Measurements from ENCODE around the gene CBLL1.

The CBLL1 gene

DNA sequence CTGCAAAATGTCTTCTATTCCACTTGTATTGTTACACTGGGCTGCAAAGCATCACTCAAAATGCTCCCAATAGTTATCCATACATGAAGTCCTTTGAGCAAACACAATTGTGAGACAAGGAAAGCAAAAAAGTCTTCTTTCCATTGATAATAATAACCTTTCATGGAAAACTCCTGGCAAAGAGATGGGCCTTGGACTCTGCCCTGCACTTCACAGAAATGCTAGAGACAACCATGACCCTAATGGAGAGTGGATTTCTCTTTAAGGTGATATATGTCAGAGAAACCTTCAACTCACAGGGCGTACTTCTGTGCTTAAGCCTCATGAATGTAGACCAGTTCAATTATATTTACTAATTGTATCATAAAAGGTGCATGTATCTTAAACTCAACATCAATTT lies 39.7 kb downstream of the CBLL1 start:
- no peak overlapping the region for H3K4me3 ChIP-seq (ENCODE audit: control insufficient read depth, low read depth, low read length)
- no peak for DNase-seq (ENCODE audit: low read depth)
- TF ChIP-seq, protein P1, sequence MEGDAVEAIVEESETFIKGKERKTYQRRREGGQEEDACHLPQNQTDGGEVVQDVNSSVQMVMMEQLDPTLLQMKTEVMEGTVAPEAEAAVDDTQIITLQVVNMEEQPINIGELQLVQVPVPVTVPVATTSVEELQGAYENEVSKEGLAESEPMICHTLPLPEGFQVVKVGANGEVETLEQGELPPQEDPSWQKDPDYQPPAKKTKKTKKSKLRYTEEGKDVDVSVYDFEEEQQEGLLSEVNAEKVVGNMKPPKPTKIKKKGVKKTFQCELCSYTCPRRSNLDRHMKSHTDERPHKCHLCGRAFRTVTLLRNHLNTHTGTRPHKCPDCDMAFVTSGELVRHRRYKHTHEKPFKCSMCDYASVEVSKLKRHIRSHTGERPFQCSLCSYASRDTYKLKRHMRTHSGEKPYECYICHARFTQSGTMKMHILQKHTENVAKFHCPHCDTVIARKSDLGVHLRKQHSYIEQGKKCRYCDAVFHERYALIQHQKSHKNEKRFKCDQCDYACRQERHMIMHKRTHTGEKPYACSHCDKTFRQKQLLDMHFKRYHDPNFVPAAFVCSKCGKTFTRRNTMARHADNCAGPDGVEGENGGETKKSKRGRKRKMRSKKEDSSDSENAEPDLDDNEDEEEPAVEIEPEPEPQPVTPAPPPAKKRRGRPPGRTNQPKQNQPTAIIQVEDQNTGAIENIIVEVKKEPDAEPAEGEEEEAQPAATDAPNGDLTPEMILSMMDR (IDR thresholded peaks at IDR 0.05; ENCODE audit: control insufficient read depth, insufficient read depth, low read depth, low read length, missing control alignments): no peak

DNA sequence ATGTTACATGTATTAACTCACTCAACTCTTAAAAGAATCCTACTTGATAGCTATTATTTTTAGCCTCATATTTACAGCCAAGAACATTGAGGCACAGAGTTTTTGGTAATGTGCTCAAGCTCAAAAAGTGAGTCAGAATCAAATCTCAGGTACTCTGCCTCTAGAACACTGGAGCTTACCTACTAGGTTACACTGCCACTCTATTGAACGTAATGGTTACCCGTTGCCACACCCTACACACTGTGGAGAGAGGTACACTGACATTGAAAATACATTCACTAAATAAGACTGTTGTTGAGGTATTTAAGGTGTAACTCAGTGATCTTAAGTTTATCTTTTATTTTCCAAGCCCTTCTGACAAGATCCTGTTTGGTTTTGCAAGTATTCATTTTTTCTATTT lies 41.2 kb downstream of the CBLL1 start:
- TF ChIP-seq, protein P1 (IDR thresholded peaks at IDR 0.05; ENCODE audit: control insufficient read depth, insufficient read depth, low read depth, low read length, missing control alignments): no peak
- no peak overlapping the region for H3K4me3 ChIP-seq (ENCODE audit: control insufficient read depth, low read depth, low read length)
- no peak for DNase-seq (ENCODE audit: low read depth)

DNA sequence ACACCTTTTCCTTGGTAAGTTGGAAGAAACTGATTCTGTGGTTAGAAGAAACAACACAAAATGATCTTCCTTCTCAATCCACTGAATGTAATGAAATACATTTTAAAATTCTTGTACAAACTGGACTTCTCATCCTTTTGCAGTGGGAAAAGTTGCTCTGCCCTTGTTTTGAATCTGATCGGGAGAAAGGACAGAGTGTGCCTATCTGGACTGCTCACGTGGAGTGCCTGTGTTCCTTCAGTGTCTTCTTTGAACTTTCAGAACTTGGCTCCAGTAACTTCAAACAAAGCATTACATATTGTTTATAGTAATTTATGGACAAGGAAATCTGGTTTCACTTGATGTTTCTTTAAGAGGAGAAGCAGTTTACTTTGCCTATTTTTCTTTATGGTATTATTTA lies 42.0 kb downstream of the CBLL1 start:
- TF ChIP-seq, protein P1 (IDR thresholded peaks at IDR 0.05; ENCODE audit: control insufficient read depth, insufficient read depth, low read depth, low read length, missing control alignments): no peak
- no peak overlapping the region for H3K4me3 ChIP-seq (ENCODE audit: control insufficient read depth, low read depth, low read length)
- DNase-seq (ENCODE audit: low read depth): no peak

DNA sequence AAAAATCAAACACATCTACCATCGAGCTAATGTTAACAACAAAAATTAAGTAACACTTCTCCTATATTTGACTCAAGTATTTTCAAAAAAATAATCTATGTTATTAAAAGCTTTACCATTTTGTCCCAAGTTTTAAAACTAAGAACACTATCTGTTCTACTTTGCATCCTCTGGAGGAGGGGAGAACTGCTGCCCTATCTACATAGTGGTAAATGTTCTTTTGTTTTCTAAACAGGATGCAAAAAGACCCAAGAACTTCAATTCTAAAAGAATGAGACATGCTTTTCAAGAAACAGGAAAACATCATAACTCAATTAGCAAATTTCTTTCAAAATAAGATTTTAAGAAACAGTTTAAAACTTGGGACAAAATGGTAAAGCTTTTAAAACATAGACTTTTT lies 44.3 kb downstream of the CBLL1 start:
- no peak overlapping the region for H3K4me3 ChIP-seq (ENCODE audit: control insufficient read depth, low read depth, low read length)
- no peak for DNase-seq (ENCODE audit: low read depth)
- TF ChIP-seq, protein P1 (IDR thresholded peaks at IDR 0.05; ENCODE audit: control insufficient read depth, insufficient read depth, low read depth, low read length, missing control alignments): no peak

DNA sequence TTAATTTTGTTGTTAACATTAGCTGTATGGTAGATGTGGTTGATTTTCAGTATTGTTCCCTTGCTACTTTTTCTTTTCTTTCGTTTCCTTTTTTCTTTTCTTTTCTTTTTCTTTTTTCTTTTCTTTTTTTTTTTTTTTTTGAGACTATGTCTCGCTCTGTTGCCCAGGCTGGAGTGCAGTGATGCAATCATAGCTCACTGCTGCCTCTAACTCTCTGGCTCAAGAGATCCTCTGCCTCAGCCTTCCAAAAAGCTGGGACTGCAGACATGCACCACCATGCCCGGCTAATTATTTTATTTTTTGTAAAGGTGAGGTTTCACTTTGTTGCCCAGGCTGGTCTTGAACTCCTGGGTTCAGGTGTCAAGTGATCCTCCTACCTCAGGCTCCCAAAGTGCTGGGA lies 44.7 kb downstream of the CBLL1 start:
- no peak overlapping the region for H3K4me3 ChIP-seq (ENCODE audit: control insufficient read depth, low read depth, low read length)
- TF ChIP-seq, protein P1 (IDR thresholded peaks at IDR 0.05; ENCODE audit: control insufficient read depth, insufficient read depth, low read depth, low read length, missing control alignments): no peak
- no peak for DNase-seq (ENCODE audit: low read depth)

DNA sequence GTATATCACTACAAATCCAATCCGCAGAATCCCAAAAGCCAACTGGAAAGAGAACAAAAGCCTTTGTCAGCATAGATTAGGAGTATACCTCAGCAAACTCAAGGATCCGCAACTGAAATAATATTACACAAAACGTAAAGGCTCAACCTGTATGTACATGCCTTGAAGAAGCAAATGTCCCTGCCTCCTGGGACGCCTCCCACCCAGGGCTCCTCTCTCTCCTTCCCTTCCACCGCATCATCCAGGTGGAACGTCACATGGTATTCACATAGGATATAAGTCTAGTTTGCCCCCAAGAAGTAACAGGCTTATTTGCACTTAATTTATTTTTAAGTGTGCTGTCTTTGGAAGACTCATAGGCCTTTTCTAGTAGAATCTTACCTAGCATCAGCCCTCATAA lies 45.7 kb downstream of the CBLL1 start:
- TF ChIP-seq, protein P1 (IDR thresholded peaks at IDR 0.05; ENCODE audit: control insufficient read depth, insufficient read depth, low read depth, low read length, missing control alignments): no peak
- no peak overlapping the region for H3K4me3 ChIP-seq (ENCODE audit: control insufficient read depth, low read depth, low read length)
- DNase-seq (ENCODE audit: low read depth): no peak

DNA sequence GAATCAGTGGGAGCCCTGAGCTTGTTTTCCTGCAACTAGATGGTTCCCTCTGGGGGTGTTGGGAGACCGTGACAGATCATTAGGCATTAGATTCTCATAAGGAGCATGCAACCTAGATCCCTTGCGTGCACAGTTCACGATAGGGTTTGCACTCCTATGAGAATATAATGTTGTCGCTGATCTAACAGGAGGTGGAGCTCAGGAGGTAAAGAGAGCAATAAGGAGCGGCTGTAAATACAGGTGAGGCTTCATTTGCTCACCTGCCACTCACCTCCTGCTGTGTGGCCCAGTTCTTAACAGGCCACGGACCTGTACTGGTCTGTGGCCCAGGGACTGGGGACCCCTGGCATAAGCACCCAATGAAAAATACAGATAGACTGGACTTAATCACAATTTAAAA lies 48.4 kb downstream of the CBLL1 start:
- no peak overlapping the region for H3K4me3 ChIP-seq (ENCODE audit: control insufficient read depth, low read depth, low read length)
- TF ChIP-seq, protein P1 (IDR thresholded peaks at IDR 0.05; ENCODE audit: control insufficient read depth, insufficient read depth, low read depth, low read length, missing control alignments): no peak
- no peak for DNase-seq (ENCODE audit: low read depth)

All from AG09309 (cell line).